ENCODE data around the gene ABHD17A. TPM values are rescaled to one million over a fixed set of nuclear protein-coding genes. Genes with fewer than 3 reads are reported as not detected.

The ABHD17A gene
- total RNA-seq, 4 donors from 2014 or later: 33.8 to 142 (median 63.7) TPM

DNA sequence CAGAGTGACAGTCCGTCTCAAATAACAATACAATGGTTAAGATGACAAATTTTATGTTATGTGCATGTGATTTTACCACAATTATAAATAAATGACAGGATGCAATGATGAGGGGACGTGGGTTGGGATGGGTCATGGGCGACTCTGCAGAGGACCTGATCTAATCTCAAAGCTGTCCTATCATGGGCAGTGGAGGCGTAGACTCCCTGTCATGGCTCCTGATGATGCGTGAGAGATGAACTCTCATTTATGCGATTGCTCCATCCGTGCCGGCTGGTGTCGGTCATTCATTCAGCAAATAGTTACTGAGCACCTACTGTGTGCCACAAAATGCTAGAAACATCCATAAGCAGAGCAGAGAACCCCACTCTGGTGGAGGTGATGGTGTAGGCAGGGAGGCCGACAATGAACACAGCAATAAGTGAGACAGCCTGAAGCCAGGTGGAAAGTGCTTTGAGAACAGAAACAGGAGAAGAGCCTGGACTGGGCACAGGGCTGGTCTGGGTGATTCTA lies 35.4 kb downstream of the ABHD17A start:
- H3K4me1 ChIP-seq: peaks cover 0 to 30% of the 10 kb centered on the region in 2 donors
- no peaks in the 10 kb centered on the region for H3K36me3 ChIP-seq
- no peak overlapping the region for H3K27ac ChIP-seq
- intact Hi-C loops (cut with DNase I; ENCODE audit: low total_unique reads): no loop called here
- no peak for DNase-seq
- H3K27me3 ChIP-seq: no peaks in the 10 kb centered on the region
- TF ChIP-seq POLR2A (IDR thresholded peaks at IDR 0.05): no peak
- TF ChIP-seq, protein P1, sequence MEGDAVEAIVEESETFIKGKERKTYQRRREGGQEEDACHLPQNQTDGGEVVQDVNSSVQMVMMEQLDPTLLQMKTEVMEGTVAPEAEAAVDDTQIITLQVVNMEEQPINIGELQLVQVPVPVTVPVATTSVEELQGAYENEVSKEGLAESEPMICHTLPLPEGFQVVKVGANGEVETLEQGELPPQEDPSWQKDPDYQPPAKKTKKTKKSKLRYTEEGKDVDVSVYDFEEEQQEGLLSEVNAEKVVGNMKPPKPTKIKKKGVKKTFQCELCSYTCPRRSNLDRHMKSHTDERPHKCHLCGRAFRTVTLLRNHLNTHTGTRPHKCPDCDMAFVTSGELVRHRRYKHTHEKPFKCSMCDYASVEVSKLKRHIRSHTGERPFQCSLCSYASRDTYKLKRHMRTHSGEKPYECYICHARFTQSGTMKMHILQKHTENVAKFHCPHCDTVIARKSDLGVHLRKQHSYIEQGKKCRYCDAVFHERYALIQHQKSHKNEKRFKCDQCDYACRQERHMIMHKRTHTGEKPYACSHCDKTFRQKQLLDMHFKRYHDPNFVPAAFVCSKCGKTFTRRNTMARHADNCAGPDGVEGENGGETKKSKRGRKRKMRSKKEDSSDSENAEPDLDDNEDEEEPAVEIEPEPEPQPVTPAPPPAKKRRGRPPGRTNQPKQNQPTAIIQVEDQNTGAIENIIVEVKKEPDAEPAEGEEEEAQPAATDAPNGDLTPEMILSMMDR (IDR thresholded peaks at IDR 0.05): no peak
- H3K4me3 ChIP-seq: no peak overlapping the region
- H3K9me3 ChIP-seq: no peaks in the 10 kb centered on the region

DNA sequence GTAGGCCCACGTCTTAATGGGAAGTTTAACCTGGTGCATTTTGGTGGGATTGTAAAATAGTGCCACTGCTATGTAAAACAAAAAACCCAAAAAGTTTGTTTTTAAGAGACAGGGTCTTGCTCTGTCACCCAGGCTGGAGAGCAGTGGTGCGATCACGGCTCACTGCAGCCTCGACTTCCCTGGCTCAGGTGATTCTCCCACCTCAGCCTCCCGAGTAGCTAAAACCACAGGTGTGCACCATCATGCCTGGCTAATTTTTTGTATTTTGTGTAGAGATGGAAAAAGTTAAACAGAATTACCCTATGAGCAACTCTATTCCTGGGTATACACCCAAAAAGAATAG lies 36.2 kb downstream of the ABHD17A start:
- intact Hi-C loops (cut with DNase I; ENCODE audit: low total_unique reads): no loop called here
- H3K4me1 ChIP-seq: peaks cover 0 to 30% of the 10 kb centered on the region in 2 donors
- TF ChIP-seq, protein P1 (IDR thresholded peaks at IDR 0.05): no peak
- no peak for TF ChIP-seq POLR2A (IDR thresholded peaks at IDR 0.05)

DNA sequence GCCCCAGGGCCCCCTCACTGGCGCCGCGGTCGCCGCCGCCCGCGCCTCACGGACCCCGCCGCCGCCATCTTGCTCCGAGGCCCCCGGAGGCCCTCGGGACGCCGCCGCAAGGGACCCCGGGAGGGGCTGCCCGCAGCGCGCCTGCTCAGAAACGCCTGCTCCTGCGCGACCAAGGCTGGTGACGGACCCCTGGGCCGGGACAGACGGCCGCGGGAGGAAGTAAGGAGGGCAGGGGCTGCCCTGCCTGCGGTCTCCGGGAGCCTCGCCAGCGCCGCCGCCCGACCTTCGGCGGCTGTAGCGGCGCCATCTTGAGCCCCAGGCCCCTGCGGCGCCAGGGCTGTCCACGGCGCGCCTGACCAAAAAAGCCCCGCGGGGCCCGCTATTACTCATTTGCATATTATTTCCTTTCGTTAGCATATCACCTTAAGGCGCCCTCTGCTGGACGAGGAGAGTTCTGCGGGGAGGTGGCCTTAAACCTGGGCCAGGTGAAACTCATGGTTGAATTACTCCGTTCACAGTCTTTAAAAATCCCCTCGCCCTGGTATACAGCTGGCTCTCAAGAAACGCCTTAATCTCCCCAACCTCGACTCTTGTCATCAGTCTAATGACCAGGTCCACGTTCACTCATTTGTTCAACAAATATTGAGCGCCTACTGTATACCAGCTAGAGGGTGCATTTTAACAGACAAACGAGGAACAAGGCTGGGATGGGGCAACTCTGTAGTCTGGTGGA lies 36.7 kb downstream of the ABHD17A start, which contains the start of gene REXO1:
REXO1 (minus strand) TSS at position 85 of the 733 bp plus-strand sequence. CDS start 125 bp downstream, outside the sequence.
- peak in 1 of 2 donors; percentile 56 for TF ChIP-seq POLR2A (IDR thresholded peaks at IDR 0.05)
- TF ChIP-seq, protein P1 (IDR thresholded peaks at IDR 0.05): peak; percentile 85 to 92 (median 90)
- intact Hi-C loops (cut with DNase I; ENCODE audit: low total_unique reads): no loop called here
- Histone ChIP-seq H3K27me3 (no peaks in the 10 kb centered on the region), H3K9me3 (no peaks in the 10 kb centered on the region), H3K4me1 (peaks cover 0 to 30% of the 10 kb centered on the region in 2 donors), H3K36me3 (no peaks in the 10 kb centered on the region), H3K4me3 (peak within 1 kb of the TSS; percentile 66 to 88), H3K27ac (peak within 1 kb of the TSS; percentile 99)
- DNase-seq: peak; percentile 93 to 96

More for the DNA sequence above, 36.2 kb downstream of the ABHD17A start:
- Histone ChIP-seq H3K9me3 (no peaks in the 10 kb centered on the region), H3K27me3 (no peaks in the 10 kb centered on the region), H3K4me3 (no peak overlapping the region), H3K27ac (no peak overlapping the region), H3K36me3 (no peaks in the 10 kb centered on the region)
- DNase-seq: no peak

DNA sequence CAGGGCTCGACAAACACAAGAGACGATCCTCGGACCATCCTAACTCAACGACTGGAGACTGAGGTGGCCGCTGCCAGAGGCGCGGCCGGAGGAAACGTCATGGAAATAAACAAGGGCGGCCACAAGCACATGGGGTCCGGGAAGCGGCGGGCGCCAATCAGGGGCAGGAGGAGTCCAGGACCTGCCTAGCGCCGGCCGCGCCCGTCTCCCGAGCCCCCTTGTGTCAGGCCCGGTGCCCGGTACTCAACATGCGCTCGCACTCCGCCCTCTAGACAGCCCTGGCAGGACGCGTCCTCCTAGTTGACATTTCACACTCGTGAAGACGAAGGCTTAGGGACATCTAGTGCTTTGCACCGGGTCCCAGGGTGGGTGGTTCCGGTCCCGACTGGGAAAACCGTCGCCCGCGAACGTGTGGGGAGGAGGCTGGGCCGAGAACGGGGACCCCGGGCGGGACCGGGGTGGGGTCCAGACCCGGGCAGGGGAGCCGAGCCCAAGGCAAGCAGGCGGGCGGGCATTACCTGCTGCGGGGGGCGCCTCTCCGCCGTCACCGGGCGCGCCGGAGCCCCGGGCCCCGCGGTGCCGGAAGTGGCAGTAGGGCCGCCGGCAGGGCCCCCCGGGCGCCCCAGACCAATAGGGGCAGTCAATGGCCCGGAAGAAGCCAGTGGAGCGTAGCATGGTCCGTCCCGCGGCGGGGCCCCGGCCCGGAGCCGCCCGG lies 37.5 kb downstream of the ABHD17A start:
- peak overlapping the region; percentile 99 for H3K27ac ChIP-seq
- H3K27me3 ChIP-seq: no peaks in the 10 kb centered on the region
- H3K4me3 ChIP-seq: peak overlapping the region; percentile 66 to 88
- no peaks in the 10 kb centered on the region for H3K36me3 ChIP-seq
- TF ChIP-seq, protein P1 (IDR thresholded peaks at IDR 0.05): no peak
- no peak for TF ChIP-seq POLR2A (IDR thresholded peaks at IDR 0.05)
- no peaks in the 10 kb centered on the region for H3K9me3 ChIP-seq
- DNase-seq: peak in 1 of 2 donors; percentile 18
- intact Hi-C loops (cut with DNase I; ENCODE audit: low total_unique reads): no loop called here
- peaks cover 0 to 31% of the 10 kb centered on the region in 2 donors for H3K4me1 ChIP-seq

DNA sequence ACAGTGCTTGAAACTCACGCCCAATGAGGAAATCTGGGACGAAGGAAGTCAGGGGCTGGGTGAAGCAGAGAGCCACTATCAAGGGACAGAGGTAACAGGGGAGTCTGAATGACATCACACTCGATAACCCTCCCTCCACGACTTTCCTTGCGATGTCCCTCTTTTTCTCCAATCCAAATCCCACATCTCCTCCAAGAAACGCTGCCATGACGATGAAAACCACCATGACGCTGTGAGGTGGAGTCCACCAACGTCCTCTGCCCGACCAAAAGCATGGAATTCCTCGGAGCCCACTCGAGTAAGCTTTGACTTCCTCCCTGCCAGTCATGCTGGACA lies 38.0 kb downstream of the ABHD17A start:
- Histone ChIP-seq H3K36me3 (no peaks in the 10 kb centered on the region), H3K9me3 (no peaks in the 10 kb centered on the region), H3K27me3 (no peaks in the 10 kb centered on the region), H3K27ac (peak overlapping the region; percentile 99), H3K4me1 (peaks cover 0 to 35% of the 10 kb centered on the region in 2 donors), H3K4me3 (peak overlapping the region; percentile 66 to 88)
- no peak for DNase-seq
- no peak for TF ChIP-seq POLR2A (IDR thresholded peaks at IDR 0.05)
- TF ChIP-seq, protein P1 (IDR thresholded peaks at IDR 0.05): no peak
- intact Hi-C loops (cut with DNase I; ENCODE audit: low total_unique reads): no loop called here

Data from uterus (tissue), 4 donors.